ENCODE measurements around the gene SPAG7.

SPAG7 gene

GRCh38 chr17:4999430-5000093 is 31.9 kb upstream of the SPAG7 start:
- FAIRE-seq: no peak
- DNase-seq (ENCODE audit: insufficient read length, low spot score): no peak
- no peak for TF ChIP-seq CTCF (IDR thresholded peaks at IDR 0.05; ENCODE audit: insufficient read depth, missing control alignments)

- FAIRE-seq: no peak
Measured at GRCh38 chr17:4998732-4999429, 31.3 kb upstream of the SPAG7 start.

DNA sequence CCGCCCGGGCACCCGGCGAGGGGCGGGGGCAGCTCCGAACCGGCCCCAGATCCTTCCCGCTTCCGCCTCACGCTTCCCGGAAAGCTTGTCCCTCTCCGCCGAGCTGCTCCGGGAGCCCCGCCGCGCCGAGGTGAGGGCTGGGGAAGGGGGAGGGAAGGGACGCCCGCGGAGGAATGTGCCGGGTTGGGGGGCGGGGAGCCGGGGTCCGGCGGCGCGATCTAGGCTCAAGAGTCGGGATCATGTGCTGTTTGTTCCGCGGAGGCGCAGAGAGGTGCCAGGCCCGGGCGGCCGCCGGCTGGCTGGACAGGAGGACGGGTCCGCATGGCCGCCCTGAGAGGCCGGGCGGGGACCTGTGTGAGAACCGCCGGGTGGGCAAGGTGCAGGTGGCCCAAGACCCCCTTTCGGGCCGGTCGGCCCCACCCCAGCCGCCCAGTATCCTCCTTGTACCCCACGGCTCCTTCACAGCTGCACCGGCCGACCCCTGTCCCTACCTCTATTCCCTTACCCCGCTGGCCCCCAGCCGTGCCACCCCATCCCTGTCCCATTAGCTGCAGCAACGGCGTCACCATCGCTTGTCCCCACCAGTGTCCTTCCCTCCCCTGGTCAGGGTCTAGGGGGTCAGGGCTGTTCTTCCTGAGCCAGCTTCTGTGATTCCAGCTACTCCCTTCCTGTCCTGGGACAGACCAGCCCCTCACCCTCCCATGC is 30.6 kb upstream of the SPAG7 start:
- DNase-seq (ENCODE audit: insufficient read length, low spot score): peak; percentile 52

More at GRCh38 chr17:4998732-4999429, 31.3 kb upstream of the SPAG7 start:
- no peak for DNase-seq (ENCODE audit: insufficient read length, low spot score)
- no peak for TF ChIP-seq CTCF (IDR thresholded peaks at IDR 0.05; ENCODE audit: insufficient read depth, missing control alignments)

DNA sequence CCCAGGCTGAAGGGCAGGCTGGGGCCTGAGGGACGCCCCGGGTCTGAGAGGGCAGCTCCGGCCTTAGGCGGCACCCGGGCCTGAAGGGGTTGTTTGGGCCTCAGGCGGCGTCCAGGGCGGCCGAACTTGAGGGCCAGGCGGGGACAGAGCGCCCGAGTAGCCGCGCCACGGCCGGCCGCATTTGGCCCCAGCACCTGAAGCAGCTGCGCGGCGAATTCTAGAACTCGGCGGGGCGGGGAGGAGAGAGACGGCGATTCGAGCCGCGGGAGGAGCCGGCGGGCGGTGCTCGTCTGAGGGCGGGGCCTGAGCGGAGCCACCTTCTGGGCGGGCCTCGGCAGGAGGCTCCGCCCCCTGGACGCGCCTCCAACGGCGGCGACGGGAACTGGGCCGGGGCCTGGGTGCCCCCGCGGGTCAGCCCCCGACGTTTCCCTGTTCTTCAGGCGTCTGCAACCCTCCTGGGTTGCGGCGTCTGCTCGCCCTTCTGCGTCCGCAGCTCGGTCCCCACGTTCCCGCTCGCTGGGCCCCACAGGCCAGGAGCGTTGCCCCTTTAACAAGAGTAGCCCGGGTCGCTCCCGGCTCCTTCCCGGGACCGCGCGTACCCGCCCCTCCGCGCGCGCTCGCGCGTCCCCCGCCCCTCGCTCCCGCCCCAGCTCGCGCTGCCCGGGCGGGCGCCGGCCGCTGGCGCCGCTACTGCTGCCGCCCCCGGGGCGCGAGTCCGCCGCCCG is 29.8 kb upstream of the SPAG7 start, which contains the start of the genes INCA1 and KIF1C:
TSS of gene INCA1 (minus strand) at position 221 of the 725 bp plus-strand sequence. CDS start 3,085 bp downstream, outside the sequence.
TSS of gene KIF1C (plus strand) at position 649 of the 725 bp plus-strand sequence. CDS start 2,297 bp downstream, outside the sequence.
- FAIRE-seq (no peak), DNase-seq (ENCODE audit: insufficient read length, low spot score) (peak; percentile 99)
- TF ChIP-seq CTCF (IDR thresholded peaks at IDR 0.05; ENCODE audit: insufficient read depth, missing control alignments): no peak

More for the DNA sequence above, 30.6 kb upstream of the SPAG7 start:
- FAIRE-seq: no peak
- TF ChIP-seq CTCF (IDR thresholded peaks at IDR 0.05; ENCODE audit: insufficient read depth, missing control alignments): no peak

GRCh38 chr17:4994081-4994595 is 26.5 kb upstream of the SPAG7 start:
- no peak for TF ChIP-seq CTCF (IDR thresholded peaks at IDR 0.05; ENCODE audit: insufficient read depth, missing control alignments)
- DNase-seq (ENCODE audit: insufficient read length, low spot score) (peak; percentile 48), FAIRE-seq (no peak)

DNA sequence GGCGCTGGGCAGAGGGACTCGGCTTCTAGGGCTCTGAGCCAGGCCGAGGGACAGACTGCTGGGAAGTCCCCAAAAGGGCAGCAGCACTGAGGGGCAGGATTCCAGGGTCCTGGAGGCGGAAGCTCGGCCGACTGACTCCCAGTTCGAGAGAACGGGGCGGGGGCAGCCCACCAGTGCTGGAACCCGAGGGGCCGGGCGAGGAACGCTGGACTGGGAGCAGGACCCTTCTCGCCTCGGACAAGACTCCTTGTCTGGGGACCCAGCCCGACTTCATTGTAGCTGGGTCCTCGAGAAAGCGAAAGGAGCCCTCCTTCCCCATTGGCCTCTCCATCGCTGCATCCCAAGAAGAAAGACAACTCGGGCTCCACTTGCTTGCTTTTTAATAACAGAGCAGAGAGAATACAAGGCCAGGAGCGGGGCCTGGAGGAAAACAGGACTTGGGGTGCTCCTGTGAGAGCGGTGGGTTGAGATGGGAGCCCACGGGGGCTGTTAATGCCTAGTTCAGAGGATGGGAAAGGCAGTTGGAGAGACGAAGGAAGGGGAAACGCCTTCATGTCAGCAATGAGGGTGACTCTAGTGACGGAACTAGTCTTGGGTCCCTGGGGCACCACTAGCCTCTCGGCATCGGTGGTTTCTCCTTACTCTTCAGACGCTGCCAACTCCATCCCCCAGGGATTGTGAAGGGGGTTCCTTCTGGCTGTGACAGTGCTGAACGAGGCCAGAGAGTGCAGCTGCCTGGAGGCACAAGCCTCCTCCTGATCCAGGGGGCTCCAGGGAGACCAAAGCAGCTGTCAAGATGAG is 20.4 kb upstream of the SPAG7 start:
- TF ChIP-seq CTCF (IDR thresholded peaks at IDR 0.05; ENCODE audit: insufficient read depth, missing control alignments): no peak
- FAIRE-seq: no peak
- no peak for DNase-seq (ENCODE audit: insufficient read length, low spot score)
